ENCODE data around the gene CCDC102B.
"Not testable (repeated sequence)": the region's sequence is repeated elsewhere in the genome, so short reads cannot be mapped to it uniquely, and the experiment has no call there.

CCDC102B gene

DNA sequence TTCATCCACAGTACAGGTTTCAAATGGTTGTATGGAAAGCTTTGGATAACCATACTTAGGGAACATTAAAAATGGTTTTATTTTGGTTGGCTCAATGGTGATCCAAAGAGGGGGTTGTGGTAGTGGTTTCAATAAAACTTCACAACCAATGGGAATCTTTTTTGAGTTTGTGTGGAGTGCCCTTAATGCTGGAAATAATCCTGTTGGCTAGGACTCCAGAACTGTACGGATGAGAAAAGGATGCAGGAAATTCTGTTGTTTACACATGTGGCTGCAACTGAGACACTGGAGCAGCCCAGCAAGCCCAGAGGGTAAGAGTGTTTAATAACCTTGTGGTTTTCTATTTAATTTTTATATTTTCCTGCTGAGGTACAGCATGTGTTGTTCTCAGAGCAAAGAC is at the start of gene CCDC102B:
TSS of gene CCDC102B (plus strand) at position 210 of the 400 bp plus-strand sequence. CDS start 38,684 bp downstream, outside the sequence.
- no peak for ATAC-seq

DNA sequence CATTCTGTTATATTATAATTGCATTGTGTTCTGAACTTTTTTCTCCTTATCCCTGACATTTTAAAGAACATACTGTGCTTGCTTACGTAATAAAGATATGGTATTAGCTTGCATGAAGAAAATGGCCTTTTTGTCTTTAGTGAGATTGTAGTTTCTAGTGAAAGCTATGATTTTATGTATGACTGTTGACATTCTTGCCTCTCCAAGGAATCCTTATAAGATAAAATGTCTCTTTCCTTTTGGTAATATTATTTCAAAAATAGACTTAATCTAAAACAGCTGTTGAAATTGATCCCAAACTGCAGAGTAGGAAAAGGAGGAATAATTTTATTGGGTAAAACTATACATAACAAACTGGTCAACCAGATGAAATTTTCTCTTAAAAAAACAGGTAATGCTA is 40.8 kb upstream of the CCDC102B start:
- no peak for ATAC-seq

DNA sequence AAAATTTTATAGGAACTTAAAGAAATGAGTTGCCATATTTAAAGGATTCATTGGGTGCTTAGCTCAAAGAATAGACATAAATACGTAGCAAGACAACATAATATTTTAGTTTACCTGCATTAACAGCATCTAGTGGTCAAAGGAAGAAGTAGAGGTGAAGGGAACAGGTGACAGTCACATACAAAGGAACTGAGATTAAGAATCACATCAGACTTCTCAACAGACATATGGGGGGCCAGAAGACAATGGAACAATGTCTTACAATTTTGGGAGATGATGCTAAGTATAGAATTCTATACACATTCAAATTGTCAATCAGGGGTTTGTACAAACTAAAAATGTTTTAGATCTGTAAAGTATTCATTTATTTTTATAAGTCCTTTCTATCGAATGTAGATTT is 38.6 kb upstream of the CCDC102B start:
- no peak for ATAC-seq

DNA sequence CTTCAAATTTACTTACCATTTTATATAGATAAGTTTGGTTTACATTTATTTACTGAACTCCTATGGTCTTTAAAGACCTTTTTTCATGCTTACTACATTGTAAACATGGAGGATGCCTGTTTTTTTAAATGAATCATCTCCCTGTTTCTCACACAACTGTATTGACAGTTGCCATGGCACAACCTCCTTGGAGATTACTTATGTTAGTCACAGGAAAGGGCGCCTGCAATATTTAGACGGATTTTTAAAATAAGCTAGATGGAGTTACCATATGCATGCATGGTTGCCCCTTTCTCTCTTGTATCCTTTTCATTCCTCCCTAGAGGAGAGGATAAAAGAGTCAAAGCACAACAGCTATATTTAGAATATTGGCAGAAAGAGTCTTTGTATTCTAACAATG is 34.8 kb upstream of the CCDC102B start:
- no peak for ATAC-seq

DNA sequence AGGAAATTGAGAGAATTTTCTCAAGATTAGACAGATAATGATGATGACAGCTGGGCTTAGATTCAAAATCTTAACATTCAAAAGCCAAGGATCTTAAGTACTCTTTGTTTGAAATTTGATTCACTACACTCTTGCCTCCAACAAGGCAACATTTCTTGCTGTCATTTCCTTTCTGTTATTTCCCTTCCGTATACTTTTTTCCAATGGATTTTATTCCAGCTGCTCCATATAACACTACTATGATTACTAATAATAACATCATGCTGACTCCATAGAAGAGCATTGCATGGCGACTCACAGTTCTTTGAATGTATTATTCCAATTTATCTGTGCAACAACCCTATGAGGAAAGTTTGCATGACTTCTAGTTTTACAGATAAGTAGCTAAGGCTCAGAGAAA is 33.9 kb upstream of the CCDC102B start:
- ATAC-seq: no peak

DNA sequence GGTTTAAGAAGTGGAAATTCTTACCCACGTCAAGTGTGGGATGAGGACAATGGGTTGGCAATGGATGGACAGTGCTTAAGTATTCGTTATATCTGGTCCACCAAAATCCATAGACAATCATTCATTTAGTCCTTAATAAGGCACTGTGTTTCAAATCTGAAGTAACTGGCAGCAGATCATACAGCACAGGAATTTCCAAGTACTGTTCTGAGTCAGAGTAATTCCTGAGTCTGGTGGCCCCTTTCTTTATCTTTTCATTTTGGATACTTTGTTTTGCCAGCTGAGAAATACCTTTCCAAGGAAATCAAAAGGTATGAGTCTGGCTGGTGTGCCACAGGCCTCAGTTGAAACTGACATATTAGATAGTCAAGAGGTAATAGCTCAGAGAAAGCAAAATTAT is 31.4 kb upstream of the CCDC102B start:
- no peak for ATAC-seq

DNA sequence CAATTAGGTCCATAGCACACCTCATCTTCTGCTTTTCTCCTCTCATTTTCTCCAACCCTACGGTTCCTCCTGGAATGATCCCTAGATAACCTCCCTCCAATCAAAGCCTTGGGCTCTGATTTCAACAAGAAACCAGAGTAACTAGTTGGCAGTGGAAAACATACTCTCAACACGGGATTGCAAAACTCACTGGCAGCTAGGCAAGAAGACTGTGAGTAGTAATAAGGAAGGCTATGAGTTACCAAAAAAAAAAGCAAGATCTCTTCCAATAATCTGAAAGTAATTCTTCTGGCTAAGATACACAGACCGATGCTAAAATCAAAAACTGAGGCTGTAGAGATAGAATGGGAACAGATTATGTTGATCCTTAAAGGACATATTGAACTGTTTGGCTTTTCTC is 28.4 kb upstream of the CCDC102B start:
- ATAC-seq: no peak

DNA sequence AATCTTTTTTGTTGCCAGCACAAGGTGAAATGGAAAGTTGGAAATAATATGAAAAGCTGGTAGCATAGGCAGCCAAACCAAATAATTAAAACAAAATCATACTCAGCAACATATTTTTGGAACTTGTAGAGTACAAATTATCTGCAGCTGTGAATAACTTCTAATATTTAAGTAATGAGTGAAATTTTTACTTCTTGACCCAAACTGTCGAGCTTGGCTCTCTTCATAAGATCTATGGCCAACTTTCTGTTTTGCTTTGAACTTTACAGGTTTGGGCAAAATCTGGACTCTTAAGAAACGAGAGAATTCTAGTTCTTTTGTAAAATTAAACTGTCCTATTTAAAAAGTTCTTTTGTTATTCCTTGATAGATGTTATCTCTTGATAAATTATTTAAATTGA is 25.6 kb upstream of the CCDC102B start:
- ATAC-seq: no peak

DNA sequence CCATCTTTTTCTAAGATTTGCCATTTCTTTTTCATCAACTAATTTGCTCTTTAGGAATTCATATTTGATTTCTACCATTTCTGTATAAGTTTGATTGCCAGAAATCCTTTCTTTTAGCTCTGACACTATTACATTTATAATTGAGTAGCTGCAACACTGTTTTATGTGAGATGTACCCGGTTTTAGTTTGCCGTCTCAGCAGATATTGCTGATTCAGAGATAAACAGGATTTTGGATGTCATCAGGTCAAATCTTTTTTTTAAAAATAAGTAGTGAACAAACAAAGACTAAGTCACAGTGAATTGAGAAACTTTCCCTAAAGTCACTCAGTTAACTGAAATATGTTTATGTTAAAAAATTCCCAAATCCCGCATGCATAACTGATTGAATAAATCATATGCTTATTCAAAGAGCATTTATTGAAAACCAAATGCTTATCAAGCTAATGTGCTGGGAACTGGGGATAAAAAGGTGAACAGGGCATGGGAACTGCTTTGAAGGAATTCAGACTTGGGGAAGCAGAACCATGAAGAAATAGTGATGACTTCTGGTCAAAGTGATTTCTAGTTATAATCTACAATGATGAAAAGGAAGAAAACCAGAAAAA is 19.5 kb upstream of the CCDC102B start:
- no peak for ATAC-seq

DNA sequence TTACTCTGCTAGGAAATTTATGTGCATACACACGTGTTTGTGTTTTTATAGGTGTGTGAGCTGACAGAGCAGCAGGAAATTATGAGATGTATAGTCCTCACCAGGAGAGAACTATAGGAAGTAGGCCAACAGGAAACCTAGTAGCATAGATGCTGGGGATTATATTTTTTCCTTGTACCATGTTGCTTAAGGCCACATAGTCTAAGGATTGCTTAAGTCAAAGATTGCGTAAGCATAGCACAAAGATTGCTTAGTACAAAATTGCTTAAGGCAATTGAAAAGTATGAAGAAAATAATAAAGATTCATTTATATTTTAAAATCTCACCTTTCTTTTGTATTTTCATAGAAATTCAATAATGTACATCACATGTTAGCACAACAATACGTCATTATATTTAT is 18.7 kb upstream of the CCDC102B start:
- ATAC-seq: no peak

DNA sequence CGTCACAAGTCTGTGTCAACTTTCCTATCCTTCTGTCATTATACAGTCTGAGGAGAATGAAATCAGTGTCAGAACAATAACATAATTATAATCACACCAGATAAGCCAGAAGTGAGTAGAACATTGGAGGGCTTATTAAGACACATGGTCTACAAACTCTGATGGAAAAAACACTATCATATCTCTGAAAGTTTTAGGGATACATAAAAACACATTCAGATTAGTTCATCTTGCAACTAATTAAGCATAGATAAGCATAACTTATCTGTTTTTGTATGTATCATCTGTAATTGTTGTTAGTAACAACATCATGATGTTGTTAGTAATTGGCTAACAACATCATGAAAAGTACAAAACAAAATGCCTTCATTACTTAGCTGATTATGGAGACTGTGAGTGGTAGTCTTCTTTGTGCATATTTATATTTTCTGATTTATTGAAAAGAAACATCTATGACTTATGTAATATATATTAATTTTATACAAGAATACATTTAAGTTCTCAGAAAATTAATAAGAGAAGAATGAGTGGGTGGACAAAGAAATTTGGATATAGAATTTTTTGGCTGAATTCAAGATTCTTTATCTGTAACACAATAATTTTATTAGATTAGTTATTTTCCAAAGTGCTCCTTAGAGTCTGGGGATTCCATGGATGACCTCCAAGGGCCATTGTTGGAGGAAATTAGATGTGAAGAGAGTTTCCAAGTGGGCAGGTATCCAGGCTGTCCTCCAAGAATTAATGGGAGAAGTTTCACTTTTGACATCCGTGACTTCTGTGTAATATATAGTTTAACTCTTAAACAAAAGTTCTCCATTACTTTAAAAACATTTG is 16.9 kb upstream of the CCDC102B start:
- ATAC-seq: no peak

DNA sequence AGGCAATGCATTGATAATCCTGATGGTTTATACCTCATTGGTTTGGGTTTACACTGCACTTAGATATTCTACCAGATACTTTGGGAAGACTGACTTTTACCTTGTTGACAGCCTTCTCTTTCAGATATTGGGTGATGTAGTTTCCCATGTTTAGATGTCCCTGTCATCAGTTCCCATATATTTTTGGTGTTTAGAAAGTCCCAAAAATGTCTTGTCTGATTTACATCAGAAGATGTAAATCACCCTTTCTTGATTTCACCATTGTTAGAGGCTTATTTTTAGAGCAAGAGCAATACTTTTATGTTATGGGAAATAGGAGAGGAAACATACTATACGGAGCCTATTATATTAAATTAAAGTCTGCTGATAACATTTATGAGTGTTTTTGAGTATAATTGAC is 14.4 kb upstream of the CCDC102B start:
- ATAC-seq: no peak

DNA sequence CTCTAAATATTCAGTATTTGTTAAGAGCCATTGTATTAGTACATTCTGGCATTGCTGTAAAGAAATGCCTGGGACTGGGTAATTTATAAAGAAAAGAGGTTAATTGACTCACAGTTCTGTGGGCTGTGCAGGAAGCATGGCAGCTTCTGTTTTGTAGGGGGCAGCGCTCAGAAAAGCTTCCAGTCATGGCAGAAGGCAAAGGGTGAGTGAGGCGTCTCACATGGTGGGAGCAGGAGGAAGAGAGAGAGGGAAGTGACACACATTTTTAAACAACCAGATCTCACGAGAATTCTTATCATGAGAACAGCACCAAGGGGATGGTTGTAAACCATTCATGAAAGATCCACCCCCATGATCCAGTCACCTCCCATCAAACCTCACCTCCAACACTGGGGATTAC is 13.8 kb upstream of the CCDC102B start:
- ATAC-seq: no peak

DNA sequence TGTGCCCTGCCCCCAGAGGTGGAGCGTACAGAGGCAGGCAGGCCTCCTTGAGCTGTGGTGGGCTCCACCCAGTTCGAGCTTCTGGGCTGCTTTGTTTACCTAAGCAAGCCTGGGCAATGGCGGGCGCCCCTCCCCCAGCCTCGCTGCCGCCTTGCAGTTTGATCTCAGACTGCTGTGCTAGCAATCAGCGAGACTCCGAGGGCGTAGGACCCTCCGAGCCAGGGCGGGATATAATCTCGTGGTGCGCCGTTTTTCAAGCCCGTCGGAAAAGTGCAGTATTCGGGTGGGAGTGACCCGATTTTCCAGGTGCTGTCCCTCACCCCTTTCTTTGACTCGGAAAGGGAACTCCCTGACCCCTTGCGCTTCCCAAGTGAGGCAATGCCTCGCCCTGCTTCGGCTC is 7.6 kb upstream of the CCDC102B start:
- not testable (repeated sequence) for ATAC-seq

DNA sequence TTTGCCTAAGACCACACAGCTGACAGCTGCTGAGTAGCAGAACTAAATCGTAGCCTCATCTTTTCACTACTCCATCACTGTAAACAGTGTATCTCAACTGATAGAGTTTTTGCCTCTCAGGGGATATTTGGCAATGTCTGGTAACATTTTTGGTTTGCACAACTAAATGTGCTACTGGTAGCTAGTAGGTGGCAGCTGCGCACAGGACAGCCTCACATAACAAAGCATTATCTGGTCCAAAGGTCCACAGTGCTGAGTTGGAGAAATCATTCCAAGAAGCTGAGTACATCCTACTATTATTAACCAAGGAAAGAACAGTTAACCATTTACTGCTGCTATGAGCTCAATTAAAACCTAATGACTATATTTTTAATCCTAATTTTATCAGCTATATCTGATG is 6.1 kb upstream of the CCDC102B start:
- no peak for ATAC-seq

DNA sequence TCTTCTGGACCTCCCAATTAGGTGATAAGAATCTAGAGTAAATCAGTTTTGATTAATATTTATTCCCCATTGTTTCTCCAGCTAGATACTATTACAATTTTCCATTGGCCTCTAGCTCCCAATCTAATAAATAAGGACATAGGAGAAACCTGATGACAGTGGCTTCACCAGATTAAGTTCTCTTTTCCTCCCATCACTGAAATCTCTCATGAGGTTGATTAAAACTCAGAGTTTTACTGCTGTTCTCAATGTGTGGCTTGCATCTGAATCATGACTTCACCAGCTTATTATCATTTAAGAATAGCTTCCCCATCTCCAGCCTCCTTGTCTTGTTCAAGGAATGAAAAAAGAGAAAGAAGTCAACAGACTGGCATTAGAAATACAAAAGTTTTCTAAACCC is 3.9 kb upstream of the CCDC102B start:
- no peak for ATAC-seq

DNA sequence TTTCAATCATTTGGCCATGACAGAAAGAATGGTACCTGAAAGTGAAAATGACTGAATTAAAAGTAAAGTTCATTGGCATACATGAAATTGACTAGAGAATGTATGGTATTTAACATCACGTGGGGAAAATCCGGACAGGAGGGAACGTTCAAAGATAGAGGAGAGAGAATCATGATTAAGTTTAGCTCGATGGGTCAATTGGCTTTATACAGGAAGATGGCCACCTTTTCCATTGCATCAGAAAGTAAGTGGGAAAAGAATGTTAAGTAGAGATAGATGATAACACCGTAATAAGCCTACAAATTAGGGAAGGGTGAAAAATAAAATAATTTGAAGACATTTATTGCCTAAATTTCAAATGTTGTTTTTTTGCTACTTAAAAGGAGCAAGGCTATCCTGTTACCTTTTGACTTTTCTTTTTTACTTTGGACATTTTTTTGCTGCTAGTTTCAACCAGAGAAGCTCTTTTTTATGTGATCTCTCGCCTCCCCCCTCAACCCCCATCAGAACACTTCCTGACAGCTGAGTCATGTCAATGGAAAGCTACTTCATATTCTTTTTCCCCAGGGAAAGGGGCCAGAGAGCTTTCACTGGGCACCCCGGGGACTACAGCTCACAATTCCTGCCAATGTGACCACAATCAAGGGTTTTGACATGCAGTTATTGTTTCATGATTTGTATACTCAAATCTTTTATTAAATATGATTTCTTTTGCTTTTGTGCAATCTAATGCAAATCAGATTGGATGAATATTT is 767 bp upstream of the CCDC102B start:
- no peak for ATAC-seq

DNA sequence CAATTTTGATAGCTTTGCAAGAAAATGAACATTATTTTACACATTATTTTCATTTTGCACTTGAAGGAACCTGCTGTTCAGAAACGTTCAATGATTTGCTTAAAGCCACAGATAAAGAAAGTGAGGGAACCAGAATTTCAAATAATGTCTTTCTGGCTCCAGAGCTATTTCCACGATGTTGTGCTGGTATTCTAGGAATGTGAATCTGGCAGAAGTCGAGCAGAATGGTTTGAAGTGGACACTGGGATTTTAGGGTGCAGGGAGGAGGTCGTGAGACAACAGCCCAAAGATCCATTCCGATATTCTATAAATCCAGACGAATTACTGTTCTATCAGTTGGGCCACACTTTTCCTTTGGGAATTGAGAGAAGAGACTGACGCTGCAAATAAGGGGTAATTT is 2.2 kb downstream of the CCDC102B start:
- ATAC-seq: no peak

DNA sequence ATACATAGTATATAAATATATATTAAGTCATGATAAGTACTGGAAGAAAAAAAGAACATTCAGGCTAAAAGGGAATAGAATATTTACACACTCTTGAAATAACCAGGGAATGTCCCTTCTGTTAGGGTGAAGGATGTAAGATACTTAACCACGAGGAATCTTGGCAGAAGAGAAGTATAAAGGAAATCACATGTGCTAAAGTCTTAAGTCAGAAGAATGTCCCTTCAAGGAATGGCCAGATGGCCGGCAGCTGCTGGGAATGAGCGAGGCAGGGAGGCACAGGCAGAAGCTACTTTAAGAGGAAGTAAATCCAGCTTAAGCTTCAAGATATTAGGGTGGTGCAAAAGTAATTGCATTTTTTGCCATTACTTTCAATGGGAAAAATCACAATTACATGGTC is 5.5 kb downstream of the CCDC102B start:
- no peak for ATAC-seq

DNA sequence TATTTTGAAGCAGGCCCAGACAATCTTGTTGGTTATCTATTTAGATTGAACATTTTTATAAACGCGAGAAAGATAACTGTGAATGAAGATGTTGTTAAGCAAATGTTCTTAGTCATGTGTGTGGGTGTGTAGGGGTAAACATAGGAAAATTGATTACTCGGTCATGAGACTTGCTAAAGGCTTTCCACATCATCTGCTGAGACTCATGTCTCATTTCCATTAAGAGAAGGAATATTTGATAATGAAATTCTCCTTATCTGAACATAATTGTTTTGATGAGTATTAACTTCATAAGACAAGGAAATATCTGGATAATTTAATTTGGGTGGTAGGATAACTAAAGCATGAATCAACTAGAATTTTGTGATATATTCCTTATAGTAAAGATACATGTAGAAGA is 19.7 kb downstream of the CCDC102B start:
- ATAC-seq: no peak

DNA sequence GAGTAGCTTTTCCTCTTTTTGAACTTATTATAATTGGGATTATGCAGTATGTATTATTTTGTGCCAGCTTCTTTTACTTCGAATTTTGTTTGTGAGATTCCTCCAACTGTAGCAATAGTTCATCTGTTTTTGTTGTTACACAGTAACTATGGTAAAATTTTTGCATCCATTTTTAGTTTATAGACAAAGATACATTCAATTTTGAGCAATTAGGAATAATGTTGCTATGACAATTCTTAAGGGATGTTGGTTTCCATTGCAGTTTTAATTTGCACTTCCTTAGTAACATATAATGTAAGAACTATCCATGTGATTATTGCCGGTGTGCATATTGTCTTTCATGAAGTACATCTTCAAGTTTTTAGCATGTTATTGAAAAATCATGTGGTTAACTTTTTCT is 20.7 kb downstream of the CCDC102B start:
- no peak for ATAC-seq

DNA sequence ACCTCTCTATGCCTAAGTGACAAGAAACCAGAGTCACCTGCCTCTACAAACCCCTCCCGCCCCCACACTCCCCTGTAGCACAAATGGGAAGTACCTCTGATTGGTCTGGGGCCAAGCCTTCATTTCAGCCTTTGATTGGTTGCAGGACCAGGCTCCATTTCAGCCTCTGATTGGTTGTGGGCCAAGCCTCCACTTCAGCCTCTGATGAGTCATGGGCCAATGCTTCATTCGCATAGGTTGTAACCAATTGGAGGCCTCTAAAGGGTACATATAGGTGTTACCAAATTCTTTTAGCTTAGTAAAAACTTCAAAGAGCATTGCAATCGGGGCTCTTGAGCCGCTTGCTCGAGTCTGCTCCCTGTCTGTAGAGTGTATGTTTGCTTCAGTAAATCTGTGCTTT is 25.0 kb downstream of the CCDC102B start:
- ATAC-seq: no peak

DNA sequence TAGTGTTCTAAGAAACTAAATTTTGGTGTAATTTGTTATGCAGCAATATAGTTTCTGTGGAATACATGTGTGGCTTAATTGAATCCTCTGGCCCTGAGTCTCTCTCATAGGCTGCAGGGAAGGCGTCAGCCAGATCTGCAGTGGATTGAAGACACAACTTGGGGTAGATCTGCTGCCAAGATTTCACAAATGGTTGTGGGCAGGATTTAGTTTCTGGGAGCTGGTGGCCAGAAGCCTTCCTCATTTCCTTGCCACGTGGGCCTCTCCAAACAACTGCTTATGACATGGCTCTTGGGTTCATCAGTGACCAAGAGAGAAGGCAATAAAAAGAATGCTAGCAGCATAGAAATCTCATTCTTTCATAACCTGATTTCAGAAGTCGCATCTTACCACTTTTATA is 28.2 kb downstream of the CCDC102B start:
- no peak for ATAC-seq

All from activated CD4-positive, CD25-positive, alpha-beta regulatory T cell treated with anti-CD3 and anti-CD28 coated beads, Interleukin-2, amount 50 U/mL, for 24 hours (primary cell).